Right lobe of liver (tissue), 4 donors: ENCODE results near the gene ARHGEF7.

Experiments used
- CTCF ChIP-seq, 4 donors: fragments of 200-600 bp in 3 of 4; fragments of 450-650 bp in 1 of 4; IDR thresholded peaks; one replicate each; pipeline versions ENCODE4 v1.5.1 to v1.8.0; 2016 to 2022; ENCODE audit warnings: antibody characterized with exemption in 4 of 4, mild to moderate bottlenecking in 2 of 4
- POLR2A ChIP-seq: fragments of 450-650 bp; IDR thresholded peaks from one replicate; pipeline ENCODE4 v1.6.1; 2017; ENCODE audit warnings: antibody characterized with exemption, mild to moderate bottlenecking
- donor health status: DM: no; HTN: no; CAD: no.
- donor health status: DM: no; HTN: no; CAD: no.
- donor health status: DM: no; HTN: yes; CAD: no.

DNA sequence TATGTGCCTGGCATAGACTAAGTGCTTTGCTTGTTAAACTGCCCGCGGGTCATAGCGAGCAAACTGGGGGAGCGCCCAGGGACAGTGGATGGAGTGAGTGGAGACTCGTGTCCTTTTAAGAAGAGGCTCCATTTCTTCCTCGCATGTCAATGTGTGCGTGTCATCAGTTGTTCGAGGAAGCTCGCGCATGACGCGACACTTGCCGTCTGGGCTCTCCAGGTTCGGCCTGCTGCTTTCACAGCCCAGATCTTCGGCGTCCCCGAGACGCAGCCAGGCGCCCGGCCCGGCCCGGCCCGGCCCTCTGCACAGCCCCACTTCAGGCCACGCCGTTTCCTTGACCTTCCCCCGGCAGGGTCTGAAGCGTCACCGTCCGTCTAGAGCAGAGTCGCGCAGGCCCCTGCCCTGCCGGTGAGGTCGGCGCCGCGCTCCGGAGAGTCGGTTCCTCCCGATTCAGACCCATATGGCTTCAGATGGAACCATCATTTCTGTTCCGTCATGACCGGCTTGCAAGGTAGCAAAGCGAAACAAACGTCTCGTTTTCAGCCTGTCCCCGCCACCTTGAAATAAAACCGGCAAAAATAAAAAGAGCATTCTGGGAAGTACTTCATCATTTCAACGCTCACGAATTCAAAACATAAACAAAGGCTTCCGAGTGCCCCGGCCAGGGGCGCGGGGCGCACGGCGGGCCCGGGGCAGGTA, 599 bp upstream of the ARHGEF7 start:
- TF ChIP-seq CTCF (IDR thresholded peaks at IDR 0.05) (no peak), POLR2A (no peak)
